ENCODE measurements around the gene SIN3A.
"Not testable (repeated sequence)": the region's sequence is repeated elsewhere in the genome, so short reads cannot be mapped to it uniquely, and the experiment has no call there.

Gene SIN3A

GRCh38 chr15:75425966-75426500 lies 25.5 kb downstream of the SIN3A start:
- no peaks in the 10 kb centered on the region for H3K9me3 ChIP-seq (ENCODE audit: control insufficient read depth, insufficient read depth, low read depth, low read length)
- H3K9ac ChIP-seq (ENCODE audit: low read length): no peak overlapping the region
- H3K4me3 ChIP-seq (ENCODE audit: low read depth, low read length): no peak overlapping the region
- no peaks in the 10 kb centered on the region for H3K27me3 ChIP-seq (ENCODE audit: control insufficient read depth, insufficient read depth, low read length)
- H3K36me3 ChIP-seq (ENCODE audit: control insufficient read depth, insufficient read depth, low read length): peaks cover 73% of the 10 kb centered on the region
- H3K4me1 ChIP-seq (ENCODE audit: control insufficient read depth, insufficient read depth, low read length): no peaks in the 10 kb centered on the region
- no peak overlapping the region for H3K27ac ChIP-seq (ENCODE audit: low read depth, low read length)

DNA sequence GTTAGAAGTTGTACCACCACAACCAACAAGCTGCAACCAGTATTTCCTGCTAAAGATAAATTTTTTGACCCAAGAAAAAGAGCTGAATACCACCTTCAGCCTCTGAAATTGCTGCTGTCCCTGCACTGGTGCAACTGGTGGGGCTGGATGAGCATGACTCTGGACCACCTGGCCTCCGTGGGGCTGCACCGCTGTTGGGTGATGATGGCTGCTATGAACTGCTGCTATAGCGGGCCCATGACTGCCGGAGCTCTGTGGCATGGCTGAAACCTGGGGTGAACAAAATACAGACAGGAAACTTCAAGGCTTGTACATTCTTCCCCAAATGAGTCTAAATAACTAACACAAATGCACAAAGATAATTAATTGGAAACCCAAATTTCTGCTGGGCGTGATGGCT lies 28.9 kb downstream of the SIN3A start:
- H3K9me3 ChIP-seq (ENCODE audit: control insufficient read depth, insufficient read depth, low read depth, low read length): no peaks in the 10 kb centered on the region
- no peaks in the 10 kb centered on the region for H3K4me1 ChIP-seq (ENCODE audit: control insufficient read depth, insufficient read depth, low read length)
- H3K9ac ChIP-seq (ENCODE audit: low read length): no peak overlapping the region
- H3K4me3 ChIP-seq (ENCODE audit: low read depth, low read length): no peak overlapping the region
- no peak overlapping the region for H3K27ac ChIP-seq (ENCODE audit: low read depth, low read length)
- peaks cover 70% of the 10 kb centered on the region for H3K36me3 ChIP-seq (ENCODE audit: control insufficient read depth, insufficient read depth, low read length)
- H3K27me3 ChIP-seq (ENCODE audit: control insufficient read depth, insufficient read depth, low read length): no peaks in the 10 kb centered on the region

DNA sequence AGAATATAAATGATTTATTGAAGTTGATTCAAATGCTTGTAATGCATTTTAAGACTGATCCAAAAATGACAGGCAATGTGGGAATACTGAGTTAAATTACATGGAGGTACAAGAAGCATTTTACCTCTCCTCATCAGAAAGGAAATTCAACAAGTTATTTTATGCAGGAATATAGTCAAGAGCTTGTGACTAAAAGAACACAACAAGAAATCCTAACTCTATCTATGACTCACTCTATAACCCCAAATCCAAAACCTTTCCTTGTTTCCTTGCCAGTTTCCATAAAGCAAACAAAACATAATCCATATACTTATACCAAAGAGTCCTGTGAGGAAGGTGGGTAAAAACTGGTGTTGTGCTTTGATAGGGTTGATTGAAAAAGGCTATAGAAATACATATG lies 30.8 kb downstream of the SIN3A start:
- no peak overlapping the region for H3K4me3 ChIP-seq (ENCODE audit: low read depth, low read length)
- peaks cover 64% of the 10 kb centered on the region for H3K36me3 ChIP-seq (ENCODE audit: control insufficient read depth, insufficient read depth, low read length)
- no peaks in the 10 kb centered on the region for H3K9me3 ChIP-seq (ENCODE audit: control insufficient read depth, insufficient read depth, low read depth, low read length)
- no peak overlapping the region for H3K27ac ChIP-seq (ENCODE audit: low read depth, low read length)
- H3K9ac ChIP-seq (ENCODE audit: low read length): no peak overlapping the region
- H3K27me3 ChIP-seq (ENCODE audit: control insufficient read depth, insufficient read depth, low read length): no peaks in the 10 kb centered on the region
- H3K4me1 ChIP-seq (ENCODE audit: control insufficient read depth, insufficient read depth, low read length): no peaks in the 10 kb centered on the region

DNA sequence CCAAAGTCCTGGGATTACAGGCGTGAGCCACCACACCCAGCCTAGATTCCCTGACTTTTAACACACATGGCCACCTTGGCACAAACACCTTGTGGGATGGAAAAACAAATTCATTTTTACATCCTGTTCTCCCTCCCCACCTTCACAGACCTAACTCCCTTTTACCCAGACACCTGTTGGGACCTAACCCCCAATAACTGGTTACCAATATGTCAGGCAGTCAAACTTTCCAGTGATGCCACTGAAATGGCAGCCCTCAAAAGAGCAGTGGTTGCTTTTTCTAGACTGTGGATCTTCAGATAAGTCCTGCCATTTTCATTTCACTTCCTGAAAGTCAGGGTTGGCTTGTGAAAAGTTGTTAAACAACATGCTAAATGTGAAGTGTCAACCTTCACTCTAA lies 34.9 kb downstream of the SIN3A start:
- H3K4me3 ChIP-seq (ENCODE audit: low read depth, low read length): no peak overlapping the region
- H3K27me3 ChIP-seq (ENCODE audit: control insufficient read depth, insufficient read depth, low read length): no peaks in the 10 kb centered on the region
- peaks cover 77% of the 10 kb centered on the region for H3K36me3 ChIP-seq (ENCODE audit: control insufficient read depth, insufficient read depth, low read length)
- no peak overlapping the region for H3K27ac ChIP-seq (ENCODE audit: low read depth, low read length)
- H3K9me3 ChIP-seq (ENCODE audit: control insufficient read depth, insufficient read depth, low read depth, low read length): no peaks in the 10 kb centered on the region
- no peak overlapping the region for H3K9ac ChIP-seq (ENCODE audit: low read length)
- H3K4me1 ChIP-seq (ENCODE audit: control insufficient read depth, insufficient read depth, low read length): no peaks in the 10 kb centered on the region

- Histone ChIP-seq H3K36me3 (ENCODE audit: control insufficient read depth, insufficient read depth, low read length) (peaks cover 92% of the 10 kb centered on the region), H3K4me3 (ENCODE audit: low read depth, low read length) (no peak overlapping the region), H3K9ac (ENCODE audit: low read length) (no peak overlapping the region), H3K27me3 (ENCODE audit: control insufficient read depth, insufficient read depth, low read length) (no peaks in the 10 kb centered on the region), H3K9me3 (ENCODE audit: control insufficient read depth, insufficient read depth, low read depth, low read length) (no peaks in the 10 kb centered on the region), H3K27ac (ENCODE audit: low read depth, low read length) (no peak overlapping the region), H3K4me1 (ENCODE audit: control insufficient read depth, insufficient read depth, low read length) (no peaks in the 10 kb centered on the region)
These were observed 41.3 kb downstream of the SIN3A start for GRCh38 chr15:75410196-75410595.

GRCh38 chr15:75407083-75407482 lies 44.4 kb downstream of the SIN3A start:
- H3K9me3 ChIP-seq (ENCODE audit: control insufficient read depth, insufficient read depth, low read depth, low read length): no peaks in the 10 kb centered on the region
- H3K4me1 ChIP-seq (ENCODE audit: control insufficient read depth, insufficient read depth, low read length): no peaks in the 10 kb centered on the region
- peaks cover 91% of the 10 kb centered on the region for H3K36me3 ChIP-seq (ENCODE audit: control insufficient read depth, insufficient read depth, low read length)
- no peak overlapping the region for H3K27ac ChIP-seq (ENCODE audit: low read depth, low read length)
- H3K4me3 ChIP-seq (ENCODE audit: low read depth, low read length): no peak overlapping the region
- no peaks in the 10 kb centered on the region for H3K27me3 ChIP-seq (ENCODE audit: control insufficient read depth, insufficient read depth, low read length)
- H3K9ac ChIP-seq (ENCODE audit: low read length): no peak overlapping the region

DNA sequence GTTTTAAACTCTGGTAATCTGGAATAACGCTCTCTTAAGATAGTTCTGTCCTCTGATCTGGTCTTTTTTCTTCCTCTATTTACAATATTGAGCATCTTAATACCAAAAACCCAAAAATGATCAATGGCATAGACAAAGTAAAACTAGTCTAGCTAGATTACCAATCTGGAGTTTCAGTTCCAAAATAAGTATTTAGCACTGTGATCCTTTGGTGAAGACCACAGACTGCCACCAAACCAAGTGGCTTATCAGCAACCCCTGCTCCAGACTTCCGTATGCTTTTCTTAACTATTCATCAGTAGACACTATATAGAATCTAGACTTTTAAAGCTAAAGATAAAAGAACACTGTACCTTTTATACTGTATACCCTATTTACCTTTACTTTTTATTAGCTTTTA lies 47.6 kb downstream of the SIN3A start:
- no peaks in the 10 kb centered on the region for H3K9me3 ChIP-seq (ENCODE audit: control insufficient read depth, insufficient read depth, low read depth, low read length)
- H3K4me3 ChIP-seq (ENCODE audit: low read depth, low read length): no peak overlapping the region
- H3K4me1 ChIP-seq (ENCODE audit: control insufficient read depth, insufficient read depth, low read length): no peaks in the 10 kb centered on the region
- H3K27me3 ChIP-seq (ENCODE audit: control insufficient read depth, insufficient read depth, low read length): no peaks in the 10 kb centered on the region
- H3K27ac ChIP-seq (ENCODE audit: low read depth, low read length): no peak overlapping the region
- no peak overlapping the region for H3K9ac ChIP-seq (ENCODE audit: low read length)
- peaks cover 90% of the 10 kb centered on the region for H3K36me3 ChIP-seq (ENCODE audit: control insufficient read depth, insufficient read depth, low read length)

GRCh38 chr15:75397494-75397893 lies 54.0 kb downstream of the SIN3A start:
- Histone ChIP-seq H3K27ac (ENCODE audit: low read depth, low read length) (no peak overlapping the region), H3K9me3 (ENCODE audit: control insufficient read depth, insufficient read depth, low read depth, low read length) (no peaks in the 10 kb centered on the region), H3K27me3 (ENCODE audit: control insufficient read depth, insufficient read depth, low read length) (no peaks in the 10 kb centered on the region), H3K4me3 (ENCODE audit: low read depth, low read length) (no peak overlapping the region), H3K36me3 (ENCODE audit: control insufficient read depth, insufficient read depth, low read length) (peaks cover 97% of the 10 kb centered on the region), H3K9ac (ENCODE audit: low read length) (no peak overlapping the region), H3K4me1 (ENCODE audit: control insufficient read depth, insufficient read depth, low read length) (no peaks in the 10 kb centered on the region)

DNA sequence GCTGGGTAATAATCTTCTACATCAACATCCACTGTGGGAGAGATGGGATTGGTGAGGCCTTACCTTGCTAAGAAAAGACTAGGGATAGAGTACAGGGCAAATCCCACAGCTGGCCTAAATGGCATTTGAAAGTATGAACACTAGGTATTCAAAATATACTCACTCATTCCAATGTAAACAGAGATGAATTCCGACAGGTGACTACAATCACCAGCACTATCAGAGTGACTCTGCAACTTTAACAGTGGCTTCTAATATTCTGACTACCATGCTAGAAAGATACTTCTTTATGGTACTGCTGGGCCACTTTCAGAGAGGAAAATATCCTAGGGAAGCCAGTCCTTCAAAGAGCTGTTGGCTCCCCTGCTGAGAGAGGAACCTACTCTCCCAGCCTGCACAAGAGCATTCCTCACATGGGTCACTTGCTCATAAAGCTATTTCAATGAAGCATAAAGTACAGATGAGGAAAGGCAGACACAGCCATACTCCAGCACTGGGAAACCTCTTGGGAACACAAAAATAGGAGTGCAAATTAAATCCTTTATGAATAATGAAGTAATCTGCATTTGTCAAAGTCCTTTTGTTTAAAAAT lies 61.6 kb downstream of the SIN3A start:
- no peak overlapping the region for H3K9ac ChIP-seq (ENCODE audit: low read length)
- H3K36me3 ChIP-seq (ENCODE audit: control insufficient read depth, insufficient read depth, low read length): peaks cover 99% of the 10 kb centered on the region
- no peak overlapping the region for H3K27ac ChIP-seq (ENCODE audit: low read depth, low read length)
- H3K4me1 ChIP-seq (ENCODE audit: control insufficient read depth, insufficient read depth, low read length): no peaks in the 10 kb centered on the region
- H3K9me3 ChIP-seq (ENCODE audit: control insufficient read depth, insufficient read depth, low read depth, low read length): no peaks in the 10 kb centered on the region
- no peaks in the 10 kb centered on the region for H3K27me3 ChIP-seq (ENCODE audit: control insufficient read depth, insufficient read depth, low read length)
- H3K4me3 ChIP-seq (ENCODE audit: low read depth, low read length): no peak overlapping the region

DNA sequence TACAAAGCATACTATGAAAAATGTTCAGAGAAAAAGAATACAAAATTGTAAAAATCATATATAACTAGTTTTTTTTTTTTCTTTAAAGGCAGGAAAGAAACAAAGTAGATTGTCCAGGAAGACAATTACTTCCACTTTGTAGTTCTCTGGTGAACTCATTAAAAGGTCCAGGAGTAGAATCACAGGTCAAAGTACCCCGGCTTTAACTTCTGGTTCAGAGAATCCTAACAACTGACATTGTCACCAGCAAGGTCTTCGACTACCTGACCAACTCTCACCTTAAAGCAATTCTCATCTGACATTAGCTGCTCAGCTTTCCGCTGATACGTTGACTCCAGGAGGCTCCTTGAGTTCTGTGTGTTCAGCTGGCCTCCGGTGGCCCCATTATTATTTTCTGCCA lies 67.5 kb downstream of the SIN3A start:
- not testable (repeated sequence) for H3K4me3 ChIP-seq (ENCODE audit: low read depth, low read length); H3K27me3 ChIP-seq (ENCODE audit: control insufficient read depth, insufficient read depth, low read length); H3K27ac ChIP-seq (ENCODE audit: low read depth, low read length); H3K9me3 ChIP-seq (ENCODE audit: control insufficient read depth, insufficient read depth, low read depth, low read length); H3K9ac ChIP-seq (ENCODE audit: low read length); H3K4me1 ChIP-seq (ENCODE audit: control insufficient read depth, insufficient read depth, low read length)
- peaks cover 98% of the 10 kb centered on the region for H3K36me3 ChIP-seq (ENCODE audit: control insufficient read depth, insufficient read depth, low read length)

GRCh38 chr15:75380773-75381172 lies 70.7 kb downstream of the SIN3A start:
- Histone ChIP-seq H3K36me3 (ENCODE audit: control insufficient read depth, insufficient read depth, low read length) (peaks cover 97% of the 10 kb centered on the region), H3K4me1 (ENCODE audit: control insufficient read depth, insufficient read depth, low read length) (no peaks in the 10 kb centered on the region), H3K9ac (ENCODE audit: low read length) (no peak overlapping the region), H3K27me3 (ENCODE audit: control insufficient read depth, insufficient read depth, low read length) (no peaks in the 10 kb centered on the region), H3K27ac (ENCODE audit: low read depth, low read length) (no peak overlapping the region), H3K4me3 (ENCODE audit: low read depth, low read length) (no peak overlapping the region), H3K9me3 (ENCODE audit: control insufficient read depth, insufficient read depth, low read depth, low read length) (no peaks in the 10 kb centered on the region)
